CD4-positive, alpha-beta T cell treated with Interleukin-6 at 100 ng/mL for 8 hours (primary cell): ENCODE results near the gene BIN1.
"Not testable (repeated sequence)": the region's sequence is repeated elsewhere in the genome, so short reads cannot be mapped to it uniquely, and the experiment has no call there.

Source experiments
- DNase-seq: peaks from one replicate; pipeline ENCODE4 v3.0.0-alpha.2; 2020; ENCODE audit warnings: mixed read lengths, low spot score

Gene BIN1

DNA sequence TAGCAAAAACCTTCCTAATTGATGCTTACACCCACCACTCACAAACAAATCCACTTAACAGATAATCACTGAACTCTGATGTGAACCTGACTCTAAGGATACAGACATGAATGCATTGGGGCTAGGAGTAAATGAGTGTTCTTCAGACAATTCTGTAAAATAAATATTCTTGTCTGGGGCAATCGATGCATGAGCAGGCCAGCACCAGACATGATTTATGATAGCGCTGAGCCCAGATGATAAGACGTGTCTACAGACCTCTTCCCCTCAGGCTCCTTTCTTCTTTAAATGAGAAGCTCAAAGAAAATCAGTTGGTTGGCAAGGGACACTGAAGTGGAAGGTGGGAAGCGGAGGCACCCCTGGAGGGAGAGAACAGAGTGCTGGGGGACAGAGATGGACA is 27.3 kb upstream of the BIN1 start:
- DNase-seq: no peak

DNA sequence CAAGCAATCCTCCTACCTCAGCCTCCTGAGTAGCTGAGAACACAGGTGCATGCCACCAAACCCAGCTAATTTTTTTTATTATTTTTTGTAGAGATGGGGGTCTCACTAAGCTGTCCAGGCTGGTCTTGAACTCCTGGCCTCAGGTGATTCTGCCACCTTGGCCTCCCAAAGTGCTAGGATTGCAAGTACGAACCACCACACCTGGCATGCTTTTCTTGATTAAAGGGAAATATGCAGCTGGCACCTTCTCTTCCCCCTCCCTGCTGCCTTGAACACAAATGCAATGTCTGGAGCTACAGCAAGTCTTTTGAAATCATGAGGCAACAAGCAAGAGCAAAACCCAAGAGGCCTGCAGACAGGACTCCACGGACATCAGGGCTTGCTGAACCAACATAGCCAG is 26.8 kb upstream of the BIN1 start:
- no peak for DNase-seq

DNA sequence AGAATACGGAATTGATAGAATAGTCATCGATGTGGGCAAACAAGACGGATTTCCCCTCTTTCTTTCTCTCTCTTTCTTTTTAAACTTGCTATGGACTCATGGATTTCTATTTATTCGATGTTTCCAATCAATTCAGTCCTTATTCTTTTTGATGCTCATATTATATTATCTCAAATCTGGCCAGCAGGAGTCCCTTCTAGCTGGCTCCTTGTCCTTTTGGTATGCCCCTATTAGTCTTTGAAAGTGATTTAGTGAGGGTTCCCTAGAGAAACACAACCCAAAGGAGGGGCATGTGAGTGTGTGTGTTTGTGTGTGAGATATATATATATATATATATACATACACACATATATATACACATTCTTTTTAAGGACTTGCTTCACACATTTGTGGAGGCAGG is 23.5 kb upstream of the BIN1 start:
- DNase-seq: no peak

DNA sequence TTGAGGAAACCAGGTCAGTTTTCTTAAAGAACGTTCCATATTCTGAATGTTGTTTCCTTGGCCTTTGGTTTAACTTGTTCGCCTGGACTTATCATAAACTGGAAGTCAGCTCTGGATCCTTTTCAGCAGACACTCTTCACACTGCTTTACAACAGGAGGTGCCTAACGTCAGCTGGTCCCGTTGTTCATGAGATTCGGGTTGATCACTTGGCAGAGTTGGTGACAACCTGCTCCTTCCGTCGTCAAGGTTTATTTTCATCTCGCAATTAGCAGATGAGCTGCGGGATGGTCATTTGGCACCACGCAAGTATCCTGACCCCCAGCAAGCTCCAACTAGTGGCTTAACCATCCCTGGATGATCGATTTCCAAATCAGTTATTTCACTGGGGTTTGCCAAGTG is 23.0 kb upstream of the BIN1 start:
- no peak for DNase-seq

DNA sequence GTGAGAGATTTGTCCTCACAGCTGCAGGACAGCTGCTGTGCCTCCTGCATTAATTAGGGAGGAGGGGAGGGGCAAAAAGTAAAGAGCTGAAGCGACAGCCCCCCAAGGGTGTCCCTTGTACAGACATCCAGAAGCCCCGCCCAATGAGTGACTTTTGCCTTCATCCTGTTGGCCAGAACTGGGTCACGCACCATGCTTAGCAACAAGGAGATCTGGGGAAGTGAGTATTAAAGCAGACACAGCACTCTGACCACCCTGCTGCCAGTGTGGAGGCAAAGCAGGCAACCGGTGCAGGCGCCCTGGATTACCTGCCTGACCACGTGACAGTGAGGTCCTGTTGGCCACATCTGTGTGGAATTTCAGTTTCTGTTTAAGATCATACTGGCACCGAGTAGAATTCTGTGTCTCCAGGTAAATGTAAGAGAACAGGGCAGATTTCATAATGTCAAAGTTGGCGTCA is 21.5 kb upstream of the BIN1 start:
- DNase-seq: no peak

DNA sequence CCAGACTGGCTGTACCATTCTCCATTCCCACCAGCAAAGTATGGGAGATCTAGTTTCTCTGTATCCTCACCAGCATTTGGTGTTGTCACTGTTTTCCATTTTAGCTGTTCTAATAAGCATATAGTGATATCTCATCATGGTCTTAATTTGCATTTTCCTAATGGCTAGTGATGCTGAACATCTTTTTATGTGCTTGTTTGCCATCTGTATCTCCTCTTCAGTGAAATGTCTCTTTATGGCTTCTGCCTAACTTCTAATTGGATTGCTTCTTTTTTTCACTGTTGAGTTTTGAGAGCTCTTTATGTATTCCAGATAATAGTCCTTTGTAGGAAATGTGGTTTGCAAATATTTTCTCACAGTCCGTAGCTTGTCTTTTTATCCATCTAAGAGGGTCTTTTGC is 18.9 kb upstream of the BIN1 start:
- no peak for DNase-seq

DNA sequence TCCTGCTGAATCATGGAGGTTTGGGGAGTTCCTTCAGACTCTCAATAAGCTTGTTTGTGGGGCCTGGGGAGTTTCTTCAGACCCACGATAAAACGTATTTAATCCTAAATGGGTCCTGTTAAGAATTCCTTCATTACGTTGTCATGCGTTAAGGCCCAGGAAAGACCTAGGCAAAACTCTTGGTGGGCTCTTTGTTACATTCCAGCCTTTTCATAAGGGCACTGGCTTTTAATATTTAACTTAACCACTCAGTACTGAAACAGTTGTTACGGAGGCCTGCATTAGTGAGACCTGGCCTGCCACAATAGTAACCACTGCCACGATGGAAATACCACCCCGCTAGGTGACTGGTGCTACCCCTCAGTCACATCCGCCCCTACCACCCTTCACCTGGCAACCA is 17.5 kb upstream of the BIN1 start:
- no peak for DNase-seq

DNA sequence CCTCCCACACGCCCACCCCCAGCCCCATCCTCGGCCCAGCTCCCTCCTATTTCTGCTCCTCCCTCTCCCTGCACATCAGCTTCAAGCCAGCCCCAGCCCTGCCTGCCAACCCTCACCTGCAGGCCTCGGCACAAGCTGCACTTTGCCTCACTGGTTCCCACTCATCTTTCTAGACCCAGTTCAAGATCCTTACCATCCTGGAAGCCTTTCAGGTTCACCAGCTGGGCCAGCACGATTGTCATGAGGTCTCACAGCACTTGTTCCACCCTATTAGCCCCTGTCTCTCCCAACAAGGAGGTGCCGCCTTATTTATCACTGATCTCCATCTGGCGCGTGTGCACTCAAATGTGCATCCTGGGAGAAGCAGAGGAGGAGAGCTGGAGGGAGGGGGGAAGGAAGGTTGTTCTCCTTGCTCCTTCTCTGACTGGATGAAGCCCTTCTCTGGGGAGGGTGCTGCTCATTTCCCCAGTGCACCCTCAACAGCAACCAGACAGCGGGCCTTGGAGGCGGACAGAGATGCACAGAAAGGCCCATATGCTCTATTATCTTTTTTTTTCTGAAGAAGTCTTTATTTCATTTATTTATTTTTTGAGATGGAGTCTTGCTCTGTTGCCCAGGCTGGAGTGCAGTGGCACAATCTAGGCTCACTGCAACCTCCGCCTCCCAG is 15.5 kb upstream of the BIN1 start:
- DNase-seq: no peak

DNA sequence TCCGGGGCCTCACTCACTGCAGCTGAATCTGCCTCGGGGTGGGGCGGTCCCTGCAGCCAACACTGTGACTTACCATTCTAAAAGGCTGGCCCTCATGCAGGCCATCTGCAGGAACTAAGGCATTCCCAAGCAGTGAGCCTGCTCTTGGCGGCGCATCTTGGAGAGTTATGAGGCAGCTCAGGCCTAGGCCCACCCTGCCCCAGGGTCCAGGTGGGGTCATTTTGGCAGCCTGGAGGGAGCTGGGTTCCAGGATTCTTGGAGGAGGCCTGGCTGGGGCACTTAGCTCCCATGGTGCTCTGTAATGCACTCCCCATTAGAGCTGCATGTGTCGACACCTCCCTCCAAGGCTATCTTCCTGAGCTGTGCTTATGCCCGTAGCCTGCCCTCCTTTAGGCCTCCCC is 14.8 kb upstream of the BIN1 start:
- no peak for DNase-seq

DNA sequence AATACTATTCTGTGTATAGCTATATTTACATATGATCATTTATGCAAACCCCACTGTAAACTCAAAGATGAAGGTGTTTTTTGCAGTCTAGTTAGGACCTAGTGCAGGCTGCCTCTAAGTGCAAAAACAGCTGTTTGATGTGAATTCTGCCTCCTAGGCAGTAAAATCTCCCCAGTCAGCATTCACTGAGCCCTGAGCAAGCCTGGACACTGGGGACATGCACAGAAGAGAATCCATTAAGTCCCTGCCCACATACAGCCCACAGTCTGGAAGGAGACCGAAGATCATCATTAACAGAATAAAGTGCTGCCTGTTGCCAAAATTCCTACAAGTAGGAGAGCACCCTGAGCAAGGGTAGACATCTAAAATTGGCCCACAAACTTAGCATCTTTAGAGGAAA is 14.4 kb upstream of the BIN1 start:
- DNase-seq: no peak

DNA sequence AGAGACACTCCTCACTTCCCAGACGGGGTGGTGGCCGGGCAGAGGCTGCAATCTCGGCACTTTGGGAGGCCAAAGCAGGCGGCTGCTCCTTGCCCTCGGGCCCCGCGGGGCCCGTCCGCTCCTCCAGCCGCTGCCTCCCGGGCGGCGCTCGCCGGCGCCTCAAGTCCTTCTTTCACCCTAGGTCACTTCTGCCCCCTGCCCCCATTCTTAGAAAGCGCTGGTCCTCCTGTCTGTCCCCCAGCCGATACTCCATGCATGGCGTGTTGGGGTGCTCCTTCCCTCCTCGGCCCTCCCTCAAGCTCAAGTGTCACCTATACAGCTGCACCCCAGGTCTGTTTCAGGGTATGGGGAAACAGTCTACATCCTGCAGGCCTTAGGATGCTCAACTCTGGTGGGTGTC is 13.5 kb upstream of the BIN1 start:
- DNase-seq: not testable (repeated sequence)

DNA sequence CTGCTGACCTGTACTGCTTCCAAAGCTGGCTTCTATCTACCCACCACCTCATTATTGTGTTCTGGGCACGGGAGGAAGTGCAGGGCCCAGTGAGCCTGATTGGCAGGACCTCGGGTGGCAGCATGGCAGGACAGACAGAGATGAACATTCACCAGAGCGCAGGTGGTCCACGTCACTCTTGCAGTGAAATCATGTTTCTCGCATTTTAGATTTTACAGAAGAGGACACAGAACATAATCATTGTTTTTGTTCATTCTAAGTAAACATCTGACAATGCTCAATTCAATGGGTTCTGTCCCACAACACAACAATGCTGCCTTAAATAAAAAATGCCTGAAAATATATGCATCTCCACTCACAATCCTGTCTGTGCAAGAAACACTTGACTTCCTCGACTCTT is 11.5 kb upstream of the BIN1 start:
- no peak for DNase-seq

DNA sequence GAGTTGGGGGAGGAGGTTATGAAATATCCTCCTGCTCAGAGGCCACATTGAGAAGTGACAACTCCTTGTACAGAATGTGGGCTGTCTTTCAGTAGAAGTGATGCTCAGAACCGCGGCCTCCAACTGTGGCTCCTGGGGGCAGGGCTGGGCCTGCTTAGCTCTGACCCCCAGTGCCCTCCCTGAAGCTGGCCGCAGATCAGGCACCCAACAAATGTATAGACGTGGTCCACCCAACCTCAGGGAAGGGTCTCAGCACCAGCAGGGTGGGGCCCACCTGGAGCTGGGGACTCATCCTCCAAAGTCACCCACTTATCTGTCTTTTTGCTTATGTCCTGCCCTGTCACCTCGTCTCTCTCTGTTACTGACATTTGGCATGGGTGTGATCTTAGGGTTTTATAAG is 11.1 kb upstream of the BIN1 start:
- no peak for DNase-seq

DNA sequence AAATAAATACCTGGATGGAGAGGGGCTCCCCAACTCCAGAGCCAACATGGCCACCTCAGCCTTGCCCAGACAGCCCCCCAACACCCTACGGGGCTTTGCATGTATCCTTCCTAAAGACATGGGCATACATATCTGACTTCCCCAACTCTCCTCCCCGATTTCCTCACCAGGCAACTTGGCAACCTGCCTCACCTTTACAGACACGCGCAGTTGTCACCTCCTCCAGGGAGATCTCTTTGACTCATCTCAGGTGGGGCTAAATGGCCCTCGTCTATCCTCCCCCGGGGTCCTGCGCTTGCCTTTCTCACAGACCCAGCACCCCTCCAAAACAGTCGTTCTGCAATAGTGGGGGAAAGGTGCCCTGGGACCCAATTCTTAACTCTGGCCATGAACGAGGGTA is 10.6 kb upstream of the BIN1 start:
- DNase-seq: no peak

DNA sequence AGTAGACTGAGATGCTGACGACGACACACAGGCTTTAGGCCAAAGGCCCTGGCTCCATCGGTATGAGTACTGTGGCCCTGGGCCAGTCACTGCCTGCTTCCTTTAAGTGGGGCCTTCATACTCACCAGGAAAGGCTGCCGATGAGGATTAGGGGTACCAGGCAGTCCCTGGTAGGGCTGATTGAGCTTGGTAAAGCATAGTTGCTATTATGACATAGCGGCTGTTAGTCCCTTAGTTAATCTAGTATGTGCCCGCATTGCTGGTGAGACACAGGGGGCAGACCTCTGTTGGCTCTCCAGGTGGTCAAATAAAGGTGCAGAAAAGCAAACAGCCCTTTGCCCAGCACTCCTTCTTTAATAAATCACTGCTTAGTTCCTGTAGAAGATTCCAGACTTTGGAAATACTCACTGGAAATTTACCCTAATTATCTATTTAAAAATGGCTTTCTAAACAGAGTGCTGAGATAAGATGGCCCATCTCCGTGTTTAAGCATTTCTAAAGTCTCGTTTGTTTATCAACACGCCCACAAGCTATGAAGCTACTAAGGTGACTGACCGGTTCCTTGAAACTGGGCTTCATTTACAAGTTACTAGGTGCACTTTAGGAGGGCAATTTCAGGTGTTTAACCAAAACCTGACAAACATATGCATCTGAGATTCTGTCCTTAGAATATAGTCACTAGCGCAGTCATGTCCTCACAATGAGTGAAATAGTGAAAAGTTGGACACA is 8.7 kb upstream of the BIN1 start:
- DNase-seq: no peak

DNA sequence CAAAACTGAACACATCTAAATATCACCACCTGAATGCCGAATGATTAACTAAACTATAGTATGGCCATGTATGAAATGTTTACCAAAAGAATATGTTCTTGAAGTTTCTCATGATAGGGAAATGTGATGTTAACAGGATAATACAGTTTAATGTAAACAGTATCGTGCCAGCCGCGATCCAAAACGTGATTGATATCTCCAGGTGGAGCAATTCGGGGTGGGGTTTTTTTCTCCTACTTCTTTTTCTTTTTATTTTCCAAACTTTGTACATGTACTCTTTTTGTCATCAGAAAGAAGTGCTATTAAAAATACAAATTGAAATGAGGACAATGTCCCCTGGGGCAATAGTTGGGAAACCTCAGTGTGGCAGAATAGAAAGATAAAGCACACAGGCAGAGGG is 4.0 kb upstream of the BIN1 start:
- DNase-seq: no peak

DNA sequence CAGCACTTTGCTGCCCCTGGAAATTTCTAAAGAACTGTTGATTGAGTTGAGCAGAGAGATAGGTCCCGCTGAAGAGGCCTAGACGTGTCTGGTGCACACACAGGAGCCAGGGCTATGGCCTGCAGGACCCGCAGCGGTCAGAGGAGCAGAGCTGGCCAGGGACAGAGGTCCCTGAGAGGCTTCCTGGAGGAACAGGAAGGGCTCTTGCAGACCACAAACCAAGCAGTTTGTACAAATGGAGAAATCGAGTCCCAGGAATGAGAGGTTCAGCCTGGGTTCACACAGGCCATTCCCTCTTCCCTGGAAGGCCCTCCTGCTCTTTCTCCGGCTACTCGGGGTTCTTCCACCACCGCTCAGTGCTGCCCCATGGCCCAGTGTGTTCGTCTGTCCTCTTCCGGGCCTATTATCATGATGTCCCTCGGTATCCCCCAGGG is 1.2 kb upstream of the BIN1 start:
- no peak for DNase-seq

DNA sequence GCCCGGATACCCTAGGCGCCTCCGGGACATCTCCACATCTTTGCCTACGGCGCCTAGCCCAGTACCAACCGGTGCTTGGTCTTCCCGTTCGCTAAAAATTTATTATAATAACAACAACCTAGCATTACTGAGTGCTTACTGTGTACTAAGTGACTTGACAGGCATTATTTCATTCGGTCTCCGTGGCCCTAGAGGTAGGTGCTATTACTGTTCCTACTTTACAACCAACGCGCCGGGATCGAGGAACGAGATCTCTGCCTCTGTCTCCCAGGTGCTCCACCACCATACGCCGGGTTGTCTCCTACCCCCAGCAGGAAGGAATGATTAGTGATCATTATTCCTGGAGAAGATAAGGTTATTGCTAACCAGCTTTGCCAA is 657 bp upstream of the BIN1 start:
- no peak for DNase-seq

DNA sequence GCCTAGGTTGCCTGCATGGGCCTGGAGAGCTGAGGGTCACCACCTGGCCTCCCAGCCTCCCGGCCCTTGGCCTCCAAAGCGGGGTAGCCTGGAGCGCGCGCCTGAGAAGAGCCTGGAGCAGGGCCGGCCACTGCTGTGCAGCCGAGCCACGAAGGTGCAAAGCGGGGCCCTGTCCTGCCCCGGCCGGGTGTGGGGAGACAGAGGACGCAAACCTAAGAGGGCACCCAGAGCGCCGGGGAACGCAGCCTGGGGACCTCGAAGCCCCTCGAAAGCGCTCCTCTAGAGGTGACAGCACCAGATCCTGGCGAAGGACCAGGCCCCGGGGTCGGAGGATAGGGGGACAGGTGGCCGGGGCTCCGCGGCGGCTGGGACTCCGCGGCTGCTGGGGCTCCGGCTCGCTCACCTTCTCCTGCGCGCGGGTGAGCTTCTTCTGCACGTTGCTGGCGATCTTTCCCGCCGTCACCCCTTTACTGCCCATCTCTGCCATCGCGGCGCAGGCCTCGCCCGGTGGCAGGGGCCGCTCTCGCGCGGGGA is 430 bp downstream of the BIN1 start:
- no peak for DNase-seq

DNA sequence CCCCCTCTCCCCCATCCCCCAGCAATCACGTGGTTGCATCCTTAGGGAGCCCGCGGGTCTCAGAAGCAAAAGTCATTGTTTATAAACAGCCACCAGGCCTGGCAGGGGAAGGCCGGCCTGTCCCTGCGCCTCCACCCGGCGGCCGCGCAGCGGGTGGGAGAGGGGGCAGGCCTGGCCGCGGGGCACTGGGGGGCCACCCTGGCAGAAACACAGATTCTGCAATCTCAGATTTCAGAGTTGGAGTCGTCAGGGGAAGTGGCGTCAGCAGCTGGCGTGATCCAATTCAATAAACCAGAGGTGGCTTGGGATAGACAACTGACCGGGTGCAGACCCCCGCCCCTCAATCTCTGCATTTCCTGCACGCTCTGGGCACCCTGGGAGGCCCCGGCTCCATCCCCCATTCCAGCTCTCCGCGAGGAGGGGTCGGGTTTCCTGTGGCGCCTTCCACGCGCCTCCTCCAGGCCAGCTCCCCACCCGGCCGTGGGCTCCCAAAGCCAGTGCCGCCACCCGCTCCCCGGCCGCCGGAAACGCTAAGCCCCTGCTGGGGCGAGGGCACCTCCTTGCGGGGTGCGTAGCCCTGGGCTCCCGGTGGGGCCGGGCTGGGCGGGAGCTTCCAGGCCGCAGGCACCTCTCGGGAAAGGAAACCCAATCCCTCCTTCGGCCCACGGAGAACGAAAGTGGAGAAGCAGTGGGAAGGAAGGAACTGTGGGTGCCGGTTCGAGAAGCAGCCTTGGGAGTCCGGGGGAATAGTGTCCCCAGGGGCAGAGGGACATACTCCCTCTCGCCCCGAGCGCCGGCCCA is 1.1 kb downstream of the BIN1 start:
- no peak for DNase-seq

DNA sequence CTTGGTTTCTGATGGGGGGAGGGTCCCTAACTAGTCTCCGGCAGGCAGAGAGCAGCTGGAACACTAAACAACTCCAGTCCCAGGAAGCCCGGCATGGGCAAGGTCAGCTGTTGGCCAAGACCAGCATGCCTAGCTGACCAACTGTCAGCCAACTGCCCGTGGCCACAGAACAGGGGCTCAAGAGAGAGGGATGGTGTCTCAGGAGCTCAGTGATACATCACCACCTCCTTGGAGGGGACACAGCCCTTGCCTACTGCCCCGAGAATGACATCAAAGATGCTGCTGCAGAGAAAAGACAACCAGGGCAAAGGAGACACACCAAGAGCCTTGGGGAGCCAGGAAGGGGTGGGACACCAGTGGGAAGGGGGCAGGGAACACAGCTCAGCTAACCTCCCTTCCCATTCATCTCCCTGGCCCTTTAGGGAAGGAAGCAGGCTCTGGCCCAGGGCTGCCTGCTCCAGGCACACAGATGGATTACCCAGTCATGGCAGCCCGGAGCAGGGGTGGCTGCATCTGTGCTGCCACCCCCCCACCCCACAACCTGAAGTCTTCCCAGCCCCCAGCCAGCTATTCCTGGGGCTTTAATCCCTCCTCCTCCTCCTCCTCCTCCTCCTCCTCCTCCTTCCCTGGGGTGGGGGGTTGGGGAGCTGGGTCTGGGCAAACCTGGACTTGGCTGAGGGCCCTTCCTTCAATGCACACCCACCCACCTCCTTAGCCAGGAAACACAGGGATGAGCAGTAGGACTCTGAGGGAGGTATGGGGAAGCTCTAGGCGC is 1.9 kb downstream of the BIN1 start:
- no peak for DNase-seq

DNA sequence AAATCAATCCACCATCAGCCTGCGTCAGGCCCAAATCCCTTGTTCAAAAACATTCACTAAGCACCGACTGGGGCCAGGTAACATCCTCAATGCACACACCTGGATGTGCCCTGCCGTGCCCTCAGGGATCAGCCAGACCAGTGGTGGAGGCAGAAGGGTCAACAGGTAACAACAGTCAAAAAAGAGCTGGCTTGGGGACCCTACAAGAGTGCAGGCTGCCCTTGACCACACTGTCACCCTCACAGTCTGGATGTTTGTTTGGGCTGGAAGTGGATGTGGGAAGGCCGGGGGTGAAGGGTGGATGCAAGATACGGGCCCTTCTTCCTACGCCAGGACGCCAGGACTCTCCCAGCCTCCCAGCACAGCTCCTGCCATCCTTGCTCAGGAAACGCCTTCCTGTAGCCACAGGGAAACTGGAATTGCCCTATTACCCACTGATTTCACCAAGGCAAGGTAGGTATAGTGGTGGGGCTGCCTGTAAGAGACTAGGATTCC is 2.7 kb downstream of the BIN1 start:
- DNase-seq: no peak
